ENCODE data around the gene CDK13.

DNA sequence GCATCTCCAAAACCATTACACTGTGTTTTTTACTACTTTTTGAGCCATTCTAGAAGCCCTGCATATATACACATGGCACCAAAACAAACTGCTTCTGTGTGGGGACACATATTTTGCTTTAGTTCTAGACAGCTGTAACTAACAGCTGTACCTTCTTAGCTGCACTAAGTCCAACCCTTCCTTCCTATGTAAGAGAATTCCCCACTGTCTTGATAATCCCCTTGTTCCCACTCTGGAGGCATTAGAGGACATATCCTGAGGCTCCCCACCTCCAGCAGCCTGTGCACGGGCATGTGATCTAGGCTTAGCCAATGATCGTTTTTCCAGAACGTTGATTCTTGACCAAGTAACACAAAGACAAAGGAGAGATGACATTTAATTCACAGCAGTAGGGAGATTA, 13.3 kb upstream of the CDK13 start:
- no peak for TF ChIP-seq CTCF (conservative IDR thresholded peaks at IDR 0.05; ENCODE audit: low read depth, low read length)
- TF ChIP-seq EZH2 (IDR thresholded peaks at IDR 0.05; ENCODE audit: low read length, unreplicated experiment) = no peak
